Measurements from ENCODE around the gene ST3GAL4.

DNA sequence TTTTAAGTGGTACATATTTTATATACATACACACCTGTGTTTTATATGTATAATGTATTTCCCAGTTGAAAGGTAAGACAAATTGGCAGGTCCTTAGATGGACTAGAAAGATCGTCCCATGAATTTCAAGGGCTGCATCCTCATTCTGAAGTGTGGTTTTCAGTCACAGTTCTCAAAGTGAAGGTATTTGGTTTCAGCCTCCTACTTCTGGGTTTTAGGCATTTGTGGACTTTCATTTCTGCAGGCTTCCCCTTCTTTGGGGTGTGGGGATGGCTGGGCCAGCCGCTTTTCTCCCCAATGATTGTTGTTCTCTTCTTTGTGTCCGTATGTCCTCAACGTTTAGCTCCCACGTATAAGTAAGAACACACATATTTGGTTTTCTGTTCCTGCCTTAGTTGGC is 41.7 kb upstream of the ST3GAL4 start:
- TF ChIP-seq CHD2 (IDR thresholded peaks at IDR 0.05; ENCODE audit: low read length, partially characterized antibody) (no peak), RFX5 (IDR thresholded peaks at IDR 0.05) (no peak), CBX2 (IDR thresholded peaks at IDR 0.05; ENCODE audit: borderline replicate concordance, low read depth) (no peak), POLR2A (IDR thresholded peaks at IDR 0.05; ENCODE audit: low read length) (no peak), PHF8 (IDR thresholded peaks at IDR 0.05; ENCODE audit: borderline replicate concordance, low read depth) (no peak), EP300 (IDR thresholded peaks at IDR 0.05) (no peak), CEBPB (IDR thresholded peaks at IDR 0.05) (no peak), NR3C1 (IDR thresholded peaks at IDR 0.05) (no peak)
- TF ChIP-seq, protein P1, sequence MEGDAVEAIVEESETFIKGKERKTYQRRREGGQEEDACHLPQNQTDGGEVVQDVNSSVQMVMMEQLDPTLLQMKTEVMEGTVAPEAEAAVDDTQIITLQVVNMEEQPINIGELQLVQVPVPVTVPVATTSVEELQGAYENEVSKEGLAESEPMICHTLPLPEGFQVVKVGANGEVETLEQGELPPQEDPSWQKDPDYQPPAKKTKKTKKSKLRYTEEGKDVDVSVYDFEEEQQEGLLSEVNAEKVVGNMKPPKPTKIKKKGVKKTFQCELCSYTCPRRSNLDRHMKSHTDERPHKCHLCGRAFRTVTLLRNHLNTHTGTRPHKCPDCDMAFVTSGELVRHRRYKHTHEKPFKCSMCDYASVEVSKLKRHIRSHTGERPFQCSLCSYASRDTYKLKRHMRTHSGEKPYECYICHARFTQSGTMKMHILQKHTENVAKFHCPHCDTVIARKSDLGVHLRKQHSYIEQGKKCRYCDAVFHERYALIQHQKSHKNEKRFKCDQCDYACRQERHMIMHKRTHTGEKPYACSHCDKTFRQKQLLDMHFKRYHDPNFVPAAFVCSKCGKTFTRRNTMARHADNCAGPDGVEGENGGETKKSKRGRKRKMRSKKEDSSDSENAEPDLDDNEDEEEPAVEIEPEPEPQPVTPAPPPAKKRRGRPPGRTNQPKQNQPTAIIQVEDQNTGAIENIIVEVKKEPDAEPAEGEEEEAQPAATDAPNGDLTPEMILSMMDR (IDR thresholded peaks at IDR 0.05): no peak
- TF ChIP-seq, protein P2, sequence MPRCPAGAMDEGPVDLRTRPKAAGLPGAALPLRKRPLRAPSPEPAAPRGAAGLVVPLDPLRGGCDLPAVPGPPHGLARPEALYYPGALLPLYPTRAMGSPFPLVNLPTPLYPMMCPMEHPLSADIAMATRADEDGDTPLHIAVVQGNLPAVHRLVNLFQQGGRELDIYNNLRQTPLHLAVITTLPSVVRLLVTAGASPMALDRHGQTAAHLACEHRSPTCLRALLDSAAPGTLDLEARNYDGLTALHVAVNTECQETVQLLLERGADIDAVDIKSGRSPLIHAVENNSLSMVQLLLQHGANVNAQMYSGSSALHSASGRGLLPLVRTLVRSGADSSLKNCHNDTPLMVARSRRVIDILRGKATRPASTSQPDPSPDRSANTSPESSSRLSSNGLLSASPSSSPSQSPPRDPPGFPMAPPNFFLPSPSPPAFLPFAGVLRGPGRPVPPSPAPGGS (IDR thresholded peaks at IDR 0.05): no peak
- TF ChIP-seq, protein P3, sequence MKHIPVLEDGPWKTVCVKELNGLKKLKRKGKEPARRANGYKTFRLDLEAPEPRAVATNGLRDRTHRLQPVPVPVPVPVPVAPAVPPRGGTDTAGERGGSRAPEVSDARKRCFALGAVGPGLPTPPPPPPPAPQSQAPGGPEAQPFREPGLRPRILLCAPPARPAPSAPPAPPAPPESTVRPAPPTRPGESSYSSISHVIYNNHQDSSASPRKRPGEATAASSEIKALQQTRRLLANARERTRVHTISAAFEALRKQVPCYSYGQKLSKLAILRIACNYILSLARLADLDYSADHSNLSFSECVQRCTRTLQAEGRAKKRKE (CRISPR knock-in tag; IDR thresholded peaks at IDR 0.05; ENCODE audit: low read depth): no peak
- TF ChIP-seq, protein P4, sequence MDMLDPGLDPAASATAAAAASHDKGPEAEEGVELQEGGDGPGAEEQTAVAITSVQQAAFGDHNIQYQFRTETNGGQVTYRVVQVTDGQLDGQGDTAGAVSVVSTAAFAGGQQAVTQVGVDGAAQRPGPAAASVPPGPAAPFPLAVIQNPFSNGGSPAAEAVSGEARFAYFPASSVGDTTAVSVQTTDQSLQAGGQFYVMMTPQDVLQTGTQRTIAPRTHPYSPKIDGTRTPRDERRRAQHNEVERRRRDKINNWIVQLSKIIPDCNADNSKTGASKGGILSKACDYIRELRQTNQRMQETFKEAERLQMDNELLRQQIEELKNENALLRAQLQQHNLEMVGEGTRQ (IDR thresholded peaks at IDR 0.05): no peak
- TF ChIP-seq, protein P5, sequence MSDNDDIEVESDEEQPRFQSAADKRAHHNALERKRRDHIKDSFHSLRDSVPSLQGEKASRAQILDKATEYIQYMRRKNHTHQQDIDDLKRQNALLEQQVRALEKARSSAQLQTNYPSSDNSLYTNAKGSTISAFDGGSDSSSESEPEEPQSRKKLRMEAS (IDR thresholded peaks at IDR 0.05): no peak

All from A549 (cell line).